Neural cell (in vitro differentiated cells): ENCODE data around the gene LCT.

ENCODE experiments used
- EP300 ChIP-seq: fragments of 450-650 bp; conservative IDR thresholded peaks from 2 replicates; pipeline ENCODE4 v1.6.1; 2014; ENCODE audit warnings: antibody characterized with exemption, mild to moderate bottlenecking, moderate library complexity; ENCODE audit not compliant: poor library complexity, severe bottlenecking
- EZH2 ChIP-seq: fragments of 200-600, 300-800 bp; shearing (Covaris generic), sonication (generic); IDR thresholded peaks from 2 replicates; pipeline ENCODE4 v1.6.1; 2014; ENCODE audit warnings: antibody characterized with exemption, low read length, borderline replicate concordance, mild to moderate bottlenecking; ENCODE audit not compliant: insufficient read depth, poor library complexity, severe bottlenecking
- MXI1 ChIP-seq: fragments of 450-650 bp; conservative IDR thresholded peaks from 2 replicates; pipeline ENCODE4 v1.6.1; 2014; ENCODE audit warnings: antibody characterized with exemption, mild to moderate bottlenecking; ENCODE audit not compliant: poor library complexity, severe bottlenecking
- POLR2AphosphoS5 ChIP-seq: IDR thresholded peaks from 2 replicates; pipeline ENCODE4 v1.6.1; 2012
- RAD21 ChIP-seq: fragments of 450-650 bp; conservative IDR thresholded peaks from 2 replicates; pipeline ENCODE4 v1.6.1; 2014; ENCODE audit warnings: antibody characterized with exemption, mild to moderate bottlenecking, moderate library complexity
- SMC3 ChIP-seq: fragments of 450-650 bp; conservative IDR thresholded peaks from 2 replicates; pipeline ENCODE4 v1.6.1; 2014; ENCODE audit warnings: antibody characterized with exemption, mild to moderate bottlenecking, moderate library complexity; ENCODE audit not compliant: poor library complexity
- TAF1 ChIP-seq: IDR thresholded peaks from 2 replicates; pipeline ENCODE4 v1.6.1; 2012; ENCODE audit warnings: low read depth
- TF ChIP-seq, protein P1 (sequence below): fragments of 450-650 bp; IDR thresholded peaks from 2 replicates; pipeline ENCODE4 v1.5.1; 2014; ENCODE audit warnings: antibody characterized with exemption, mild to moderate bottlenecking, moderate library complexity; ENCODE audit not compliant: poor library complexity, severe bottlenecking

DNA sequence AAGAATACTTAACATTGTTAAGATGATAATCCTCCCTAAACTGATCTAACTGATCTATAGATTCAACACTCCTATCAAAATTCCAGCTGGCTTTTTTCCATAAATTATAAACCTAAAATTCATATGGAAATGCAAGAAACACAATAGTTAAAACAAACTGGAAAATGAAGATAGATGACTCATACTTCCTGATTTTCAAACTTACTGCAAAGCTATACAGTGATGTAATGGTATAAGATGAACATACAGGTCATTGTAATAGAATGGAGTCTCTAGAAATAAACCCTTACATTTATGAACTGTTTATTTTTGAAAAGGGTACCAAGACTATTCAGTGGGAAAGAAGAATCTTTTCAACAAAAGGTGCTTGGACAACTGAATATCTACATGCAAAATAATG is 63.1 kb downstream of the LCT start:
- TF ChIP-seq EZH2 (no peak), EP300 (no peak), POLR2AphosphoS5 (no peak), TAF1 (no peak), MXI1 (no peak), RAD21 (no peak), SMC3 (no peak)
- TF ChIP-seq, protein P1, sequence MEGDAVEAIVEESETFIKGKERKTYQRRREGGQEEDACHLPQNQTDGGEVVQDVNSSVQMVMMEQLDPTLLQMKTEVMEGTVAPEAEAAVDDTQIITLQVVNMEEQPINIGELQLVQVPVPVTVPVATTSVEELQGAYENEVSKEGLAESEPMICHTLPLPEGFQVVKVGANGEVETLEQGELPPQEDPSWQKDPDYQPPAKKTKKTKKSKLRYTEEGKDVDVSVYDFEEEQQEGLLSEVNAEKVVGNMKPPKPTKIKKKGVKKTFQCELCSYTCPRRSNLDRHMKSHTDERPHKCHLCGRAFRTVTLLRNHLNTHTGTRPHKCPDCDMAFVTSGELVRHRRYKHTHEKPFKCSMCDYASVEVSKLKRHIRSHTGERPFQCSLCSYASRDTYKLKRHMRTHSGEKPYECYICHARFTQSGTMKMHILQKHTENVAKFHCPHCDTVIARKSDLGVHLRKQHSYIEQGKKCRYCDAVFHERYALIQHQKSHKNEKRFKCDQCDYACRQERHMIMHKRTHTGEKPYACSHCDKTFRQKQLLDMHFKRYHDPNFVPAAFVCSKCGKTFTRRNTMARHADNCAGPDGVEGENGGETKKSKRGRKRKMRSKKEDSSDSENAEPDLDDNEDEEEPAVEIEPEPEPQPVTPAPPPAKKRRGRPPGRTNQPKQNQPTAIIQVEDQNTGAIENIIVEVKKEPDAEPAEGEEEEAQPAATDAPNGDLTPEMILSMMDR, result no peak
